Common myeloid progenitor, CD34-positive (primary cell): ENCODE measurements around the gene SLC45A1.

Source experiments
- CTCF ChIA-PET: fragments of 350-600 bp; sonication (Branson Sonifier 250); formaldehyde crosslinking; loops from one replicate; lab custom pipeline; 2021; ENCODE audit warnings: antibody characterized with exemption; lab: Charles Lee
- POLR2A ChIA-PET: fragments of 350-600 bp; sonication (Branson Sonifier 250); formaldehyde crosslinking; loops from one replicate; lab custom pipeline; 2021; ENCODE audit warnings: antibody characterized with exemption; lab: Charles Lee
- DNase-seq, 3 donors: peaks; one replicate each; pipeline versions ENCODE4 v3.0.0 to v3.0.0-alpha.2; 2013
- H3K27ac ChIP-seq, 2 experiments: 1 replicate in 1 of 2; 2 replicates in 1 of 2; pipeline ENCODE4 v1.7.0; 2013; ENCODE audit warnings: inconsistent platforms in 2 of 2, low read length in 2 of 2, mild to moderate bottlenecking in 2 of 2, low read depth in 1 of 2, moderate library complexity in 1 of 2; ENCODE audit not compliant: severe bottlenecking in 2 of 2, insufficient read depth in 1 of 2, poor library complexity in 1 of 2
- H3K27me3 ChIP-seq, 5 experiments: replicated peaks in 2 of 5; 1 replicate in 3 of 5; 2 replicates in 2 of 5; pipeline versions ENCODE4 v1.6.1 to v1.7.0; 2013; ENCODE audit warnings: low read length in 4 of 5, mild to moderate bottlenecking in 2 of 5, moderate library complexity in 2 of 5, inconsistent platforms in 1 of 5; ENCODE audit not compliant: insufficient read depth in 5 of 5, control insufficient read depth in 4 of 5
- H3K36me3 ChIP-seq, 4 experiments: 1 replicate in 2 of 4; 2 replicates in 2 of 4; pipeline versions ENCODE4 v1.6.1 to v1.7.0; 2013; ENCODE audit warnings: low read length in 3 of 4, control low read depth in 1 of 4, mild to moderate bottlenecking in 1 of 4; ENCODE audit not compliant: control insufficient read depth in 4 of 4, insufficient read depth in 4 of 4
- H3K4me1 ChIP-seq, 4 experiments: 1 replicate in 3 of 4; 2 replicates in 1 of 4; pipeline versions ENCODE4 v1.6.1 to v1.7.1; 2013; ENCODE audit warnings: low read length in 3 of 4, mild to moderate bottlenecking in 3 of 4, control low read depth in 1 of 4, inconsistent platforms in 1 of 4, moderate library complexity in 1 of 4; ENCODE audit not compliant: control insufficient read depth in 4 of 4, insufficient read depth in 4 of 4; ENCODE audit errors: control extremely low read depth in 1 of 4
- H3K4me3 ChIP-seq, 7 experiments: 1 replicate in 4 of 7; 2 replicates in 3 of 7; pipeline versions ENCODE4 v1.5.1 to v1.7.0; 2013; ENCODE audit warnings: mild to moderate bottlenecking in 7 of 7, low read length in 6 of 7, moderate library complexity in 6 of 7, inconsistent platforms in 2 of 7, low read depth in 2 of 7, control low read depth in 1 of 7; ENCODE audit not compliant: insufficient read depth in 4 of 7, control insufficient read depth in 1 of 7; ENCODE audit errors: extremely low read depth in 1 of 7
- H3K9me3 ChIP-seq, 5 experiments: 1 replicate in 4 of 5; 2 replicates in 1 of 5; pipeline versions ENCODE4 v1.6.1 to v1.7.1; 2013; ENCODE audit warnings: low read length in 4 of 5, mild to moderate bottlenecking in 2 of 5, inconsistent platforms in 1 of 5, low read depth in 1 of 5, moderate library complexity in 1 of 5; ENCODE audit not compliant: control insufficient read depth in 4 of 5, insufficient read depth in 2 of 5; ENCODE audit errors: control extremely low read depth in 1 of 5
- WGBS: methylation state at CpG from one replicate; pipeline ENCODE4 v1.1.5; 2013; ENCODE audit not compliant: insufficient coverage; 5-methylcytosine and 5-hydroxymethylcytosine counted together

The SLC45A1 gene

DNA sequence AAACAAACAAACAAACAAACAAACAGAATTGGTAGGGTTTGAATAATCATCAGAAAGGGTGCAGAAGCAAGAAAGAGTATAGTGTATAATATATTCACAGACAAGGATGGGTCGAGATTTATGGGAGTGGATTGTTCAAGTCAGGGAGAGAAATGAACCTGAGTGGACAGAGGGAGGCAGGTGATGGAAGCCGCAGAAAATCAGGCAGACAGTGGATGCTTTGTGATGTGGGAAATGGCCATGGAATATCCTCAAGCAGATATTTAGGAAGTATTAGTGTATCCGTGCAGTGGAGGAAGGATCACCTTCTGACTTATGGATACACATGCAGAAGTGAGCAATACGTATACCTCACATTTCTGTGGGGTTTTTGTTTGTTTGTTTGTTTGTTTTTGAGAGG, 14.0 kb upstream of the SLC45A1 start:
- WGBS, result 100% methylated on average over 4 of the region's 4 CpGs
- CTCF ChIA-PET, result no interaction called here
- POLR2A ChIA-PET, result interaction anchor here (0.8 kb wide), 1 partner anchor 132 kb away, joined by 3 read pairs; no protein-coding TSS in a partner anchor

DNA sequence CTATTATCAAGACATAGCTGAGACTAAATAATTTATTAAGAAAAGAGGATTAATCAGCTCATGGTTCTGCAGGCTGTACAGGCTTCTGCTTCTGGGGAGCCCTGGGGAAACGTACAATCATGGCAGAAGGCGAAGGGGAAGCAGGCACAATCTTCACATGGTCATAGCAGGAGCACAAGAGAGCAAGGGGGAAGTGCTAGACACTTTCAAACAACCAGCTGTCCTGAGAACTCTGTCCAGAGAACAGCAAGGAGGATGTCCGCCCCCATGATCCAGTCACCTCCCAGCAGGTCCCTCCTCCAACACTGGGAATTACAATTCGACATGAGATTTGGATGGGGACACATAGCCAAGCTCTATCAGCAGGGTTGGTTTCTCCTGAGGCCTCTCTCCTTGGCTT, 10.3 kb upstream of the SLC45A1 start:
- WGBS, result 92% methylated on average over 4 of the region's 4 CpGs
- POLR2A ChIA-PET, result interaction anchor here (0.6 kb wide), 1 partner anchor 14 kb away, joined by 3 read pairs; no protein-coding TSS in a partner anchor
- CTCF ChIA-PET, result interaction anchor here (9.8 kb wide), 1 partner anchor 293 kb away, joined by 89 read pairs; no protein-coding TSS in a partner anchor

More for the DNA sequence above, 14.0 kb upstream of the SLC45A1 start:
- no peak for DNase-seq
- Histone ChIP-seq H3K36me3 (no peaks in the 10 kb centered on the region), H3K4me1 (no peaks in the 10 kb centered on the region), H3K9me3 (no peaks in the 10 kb centered on the region), H3K27me3 (peaks cover 0 to 5% (median 0%) of the 10 kb centered on the region in 5 experiments), H3K27ac (no peak overlapping the region), H3K4me3 (no peak overlapping the region)

DNA sequence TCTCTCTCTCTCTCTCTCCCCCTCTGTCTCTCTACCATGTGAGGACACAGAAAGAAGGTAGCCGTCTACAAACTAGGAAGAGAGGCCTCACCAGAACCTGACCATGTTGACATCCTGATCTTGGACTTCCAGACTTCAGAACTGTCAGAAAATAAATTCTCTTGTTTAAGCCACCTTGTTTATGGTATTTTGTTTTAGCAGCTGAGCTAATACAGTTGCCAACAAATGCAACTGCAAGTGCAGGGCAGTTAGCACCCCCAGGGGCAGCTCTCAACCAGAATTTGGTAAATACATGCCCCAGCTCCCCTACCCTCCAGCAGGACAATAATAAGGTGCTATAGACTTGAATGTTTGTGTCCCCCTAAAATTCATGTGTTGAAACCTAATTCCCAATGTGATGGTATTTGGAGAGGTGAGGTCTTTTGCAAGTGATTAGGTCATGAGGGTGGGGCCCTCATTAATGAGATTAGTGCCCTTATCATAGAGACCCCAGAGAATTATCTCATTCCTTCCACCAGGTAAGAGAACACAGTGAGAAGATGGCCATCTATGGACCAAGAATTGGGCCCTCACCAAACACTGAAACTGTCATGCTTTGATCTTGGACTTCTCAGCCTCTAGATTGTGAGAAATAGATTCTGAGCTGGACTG, 6.7 kb upstream of the SLC45A1 start:
- peaks cover 0 to 3% (median 1%) of the 10 kb centered on the region in 4 experiments for H3K4me1 ChIP-seq
- H3K27ac ChIP-seq, result no peak overlapping the region
- H3K9me3 ChIP-seq, result peaks cover 0 to 6% (median 0%) of the 10 kb centered on the region in 5 experiments
- DNase-seq, result no peak
- ChIA-PET CTCF (interaction anchor here (0.7 to 9.8 kb wide), 2 partner anchors 280 to 296 kb away, joined by 3 to 89 read pairs; no protein-coding TSS in a partner anchor), POLR2A (no interaction called here)
- H3K4me3 ChIP-seq, result no peak overlapping the region
- H3K27me3 ChIP-seq, result peaks cover 0 to 22% (median 8%) of the 10 kb centered on the region in 5 experiments
- WGBS, result 40% methylated on average over 1 of the region's 1 CpG
- H3K36me3 ChIP-seq, result no peaks in the 10 kb centered on the region

More for the DNA sequence above, 10.3 kb upstream of the SLC45A1 start:
- H3K27me3 ChIP-seq, result peaks cover 0 to 1% (median 0%) of the 10 kb centered on the region in 5 experiments
- H3K4me3 ChIP-seq, result no peak overlapping the region
- no peaks in the 10 kb centered on the region for H3K4me1 ChIP-seq
- no peak overlapping the region for H3K27ac ChIP-seq
- no peak for DNase-seq
- no peaks in the 10 kb centered on the region for H3K36me3 ChIP-seq
- peaks cover 0 to 6% (median 0%) of the 10 kb centered on the region in 5 experiments for H3K9me3 ChIP-seq

DNA sequence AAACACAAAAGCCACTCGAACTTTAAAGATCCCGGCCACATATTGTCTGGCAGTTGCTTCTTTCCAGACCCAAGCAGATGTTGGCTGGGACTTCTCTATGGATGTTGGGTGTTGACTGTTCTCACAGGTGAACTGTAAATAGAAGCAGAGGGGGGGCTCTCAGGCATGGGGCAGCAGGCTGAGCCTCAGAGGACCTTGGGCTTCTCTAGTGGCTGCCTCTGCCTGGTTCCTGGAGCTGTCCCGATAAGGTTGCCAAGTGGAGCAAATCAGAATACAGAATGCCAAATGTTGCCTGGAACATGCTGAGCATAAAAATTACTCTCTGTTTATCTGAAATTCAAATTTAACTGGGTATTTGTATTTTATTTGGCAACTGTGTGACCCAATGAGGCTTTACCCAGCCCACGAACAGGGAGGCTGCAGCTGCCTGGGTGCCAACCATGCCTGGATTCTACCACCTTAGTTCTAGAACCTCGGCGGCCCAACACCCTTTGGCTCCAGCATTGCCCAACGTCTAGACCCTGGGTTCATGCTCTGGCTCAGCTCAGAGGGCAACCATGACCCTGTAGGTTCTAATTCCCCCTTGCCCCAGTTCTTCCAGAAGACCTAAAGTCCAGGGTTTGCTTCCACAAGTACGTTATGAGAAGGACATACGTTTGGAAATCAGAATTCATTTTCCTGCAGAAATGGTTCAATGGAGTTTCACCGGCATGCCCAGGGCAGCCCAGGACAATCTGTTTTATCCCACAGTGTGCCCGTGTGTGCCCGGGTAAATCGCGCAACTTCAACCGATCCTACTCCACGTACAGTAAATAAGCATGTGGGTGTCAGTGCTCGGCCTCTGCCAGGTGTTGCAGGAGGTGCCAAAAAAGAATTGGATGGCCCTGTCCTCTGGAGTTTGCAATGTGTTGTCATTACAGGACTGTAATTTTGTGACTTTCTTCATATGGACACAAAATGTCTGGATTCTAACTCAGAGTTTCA, 5.4 kb upstream of the SLC45A1 start:
- no peak for DNase-seq
- Histone ChIP-seq H3K9me3 (peaks cover 0 to 6% (median 0%) of the 10 kb centered on the region in 5 experiments), H3K36me3 (no peaks in the 10 kb centered on the region), H3K27ac (no peak overlapping the region), H3K4me1 (peaks cover 0 to 4% (median 1%) of the 10 kb centered on the region in 4 experiments), H3K4me3 (no peak overlapping the region), H3K27me3 (peaks cover 0 to 36% (median 12%) of the 10 kb centered on the region in 5 experiments)
- CTCF ChIA-PET, result interaction anchor here (0.7 to 9.8 kb wide), 3 partner anchors 282 to 297 kb away, joined by 3 to 89 read pairs (median 54); partner anchors contain the start of gene ERRFI1
- WGBS, result 95% methylated on average over 16 of the region's 17 CpGs
- POLR2A ChIA-PET, result no interaction called here

DNA sequence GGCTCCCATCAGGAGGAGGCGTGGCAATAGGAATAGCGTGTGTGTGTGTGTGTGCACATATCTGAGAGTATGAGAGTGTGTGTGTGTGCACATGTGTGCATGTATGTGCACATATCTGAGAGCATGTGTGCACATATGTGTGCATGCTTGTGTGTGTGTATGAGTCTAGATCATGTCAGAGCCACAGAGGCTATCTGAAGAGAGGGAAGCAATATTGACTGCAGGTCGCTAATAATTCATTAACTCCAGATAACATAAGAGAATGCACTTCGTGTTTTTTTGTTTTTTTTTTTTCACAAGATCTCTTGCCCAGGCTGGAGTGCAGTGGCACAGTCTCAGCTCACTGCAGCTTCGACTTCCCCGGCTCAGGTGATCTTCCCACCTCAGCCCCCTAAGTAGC, 4.7 kb upstream of the SLC45A1 start:
- ChIA-PET CTCF (interaction anchor here (4.3 to 9.8 kb wide), 2 partner anchors 283 to 298 kb away, joined by 54 to 89 read pairs; partner anchors contain the start of gene ERRFI1), POLR2A (interaction anchor here (0.6 kb wide), 1 partner anchor 35 kb away, joined by 3 read pairs; no protein-coding TSS in a partner anchor)
- H3K36me3 ChIP-seq, result no peaks in the 10 kb centered on the region
- no peak for DNase-seq
- peaks cover 0 to 10% (median 7%) of the 10 kb centered on the region in 4 experiments for H3K4me1 ChIP-seq
- peaks cover 0 to 42% (median 12%) of the 10 kb centered on the region in 5 experiments for H3K27me3 ChIP-seq
- WGBS, result 81% methylated on average over 4 of the region's 6 CpGs
- peaks cover 0 to 6% (median 0%) of the 10 kb centered on the region in 5 experiments for H3K9me3 ChIP-seq
- H3K4me3 ChIP-seq, result no peak overlapping the region
- no peak overlapping the region for H3K27ac ChIP-seq

DNA sequence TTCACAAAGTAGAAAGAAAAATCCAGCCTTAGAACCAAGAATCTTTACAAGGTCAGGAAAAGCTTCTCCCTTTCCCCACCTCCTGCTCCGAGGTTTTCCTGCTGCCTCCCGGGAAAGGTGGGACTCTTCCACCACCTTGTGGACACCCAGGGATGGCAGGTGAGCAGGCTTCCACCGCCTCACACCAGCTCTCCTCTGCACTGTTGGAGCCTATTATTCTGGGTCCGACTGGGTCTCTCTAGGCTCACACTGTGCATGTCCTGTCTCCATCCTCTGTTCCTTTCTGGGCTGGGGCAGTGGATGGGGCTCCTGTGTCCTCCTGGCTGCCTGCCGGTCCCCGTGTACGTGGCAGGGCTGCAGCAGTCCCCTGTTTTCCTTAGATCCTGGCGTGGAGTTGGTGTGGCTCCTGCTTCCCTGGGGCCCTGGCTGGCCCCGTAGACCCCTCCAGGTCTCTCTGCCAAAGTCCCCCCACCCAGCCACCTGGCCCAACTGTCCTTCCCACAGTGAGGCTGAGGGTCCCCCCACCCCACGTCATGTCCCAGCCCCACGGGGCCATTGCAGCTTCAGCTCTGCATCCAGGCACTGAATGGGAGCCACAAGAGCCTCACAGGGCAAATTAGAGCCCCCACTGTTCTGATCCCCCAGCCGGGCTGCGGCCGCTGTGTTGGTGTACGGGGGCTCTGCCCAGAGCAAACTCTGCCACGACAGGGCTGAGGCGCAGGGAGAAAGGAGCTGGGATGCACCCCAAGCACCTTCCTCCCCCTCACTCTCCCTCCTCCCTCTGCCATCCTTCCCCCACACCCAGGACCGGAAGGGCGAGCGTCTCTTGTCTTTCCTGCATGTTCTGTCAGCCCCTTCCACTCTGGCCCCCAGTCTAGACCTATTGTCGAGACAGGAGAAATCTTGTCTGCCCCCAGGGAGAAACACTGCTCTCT, 3.3 kb upstream of the SLC45A1 start:
- 18% methylated on average over 17 of the region's 21 CpGs for WGBS
- ChIA-PET POLR2A (no interaction called here), CTCF (interaction anchor here (0.8 to 9.8 kb wide), 10 partner anchors 13 to 339 kb away, joined by 3 to 89 read pairs (median 4); partner anchors contain the start of gene ERRFI1)
- peaks cover 0 to 6% (median 0%) of the 10 kb centered on the region in 5 experiments for H3K9me3 ChIP-seq
- H3K36me3 ChIP-seq, result no peaks in the 10 kb centered on the region
- DNase-seq, result peak in 2 of 3 donors; percentile 34 to 36
- H3K27ac ChIP-seq, result no peak overlapping the region
- peaks cover 0 to 53% (median 16%) of the 10 kb centered on the region in 5 experiments for H3K27me3 ChIP-seq
- no peak overlapping the region for H3K4me3 ChIP-seq
- peaks cover 0 to 15% (median 10%) of the 10 kb centered on the region in 4 experiments for H3K4me1 ChIP-seq
